Ishikawa (cell line): ENCODE data around the gene COX18.

Source experiments
- CEBPB ChIP-seq: IDR thresholded peaks from 2 replicates; pipeline ENCODE4 v1.6.1; 2012
- CREB1 ChIP-seq: IDR thresholded peaks from 2 replicates; pipeline ENCODE4 v1.6.1; 2012; ENCODE audit warnings: low read depth
- EGR1 ChIP-seq: IDR thresholded peaks from 2 replicates; pipeline ENCODE4 v1.6.1; 2012
- EP300 ChIP-seq: IDR thresholded peaks from 2 replicates; pipeline ENCODE4 v1.6.1; 2012; ENCODE audit warnings: borderline replicate concordance
- FOXM1 ChIP-seq: IDR thresholded peaks from 2 replicates; pipeline ENCODE4 v1.6.1; 2012; ENCODE audit warnings: low read depth, borderline replicate concordance
- MAX ChIP-seq: IDR thresholded peaks from 2 replicates; pipeline ENCODE4 v1.6.1; 2012
- NFIC ChIP-seq: IDR thresholded peaks from 2 replicates; pipeline ENCODE4 v1.6.1; 2012
- RAD21 ChIP-seq: IDR thresholded peaks from 2 replicates; pipeline ENCODE4 v1.6.1; 2012; ENCODE audit warnings: low read depth
- REST ChIP-seq: IDR thresholded peaks from 2 replicates; pipeline ENCODE4 v1.6.1; 2012; ENCODE audit warnings: low read depth, mild to moderate bottlenecking
- TAF1 ChIP-seq: IDR thresholded peaks from 2 replicates; pipeline ENCODE4 v1.6.1; 2012; ENCODE audit warnings: low read depth, mild to moderate bottlenecking
- TCF12 ChIP-seq: IDR thresholded peaks from 2 replicates; pipeline ENCODE4 v1.6.1; 2012; ENCODE audit warnings: low read depth
- TEAD4 ChIP-seq: IDR thresholded peaks from 2 replicates; pipeline ENCODE4 v1.6.1; 2012
- USF1 ChIP-seq: IDR thresholded peaks from 2 replicates; pipeline ENCODE4 v1.6.1; 2012
- YY1 ChIP-seq: IDR thresholded peaks from 2 replicates; pipeline ENCODE4 v1.6.1; 2012; ENCODE audit warnings: low read depth
- ZBTB7A ChIP-seq: IDR thresholded peaks from 2 replicates; pipeline ENCODE4 v1.6.1; 2012; ENCODE audit warnings: low read depth

Gene COX18

DNA sequence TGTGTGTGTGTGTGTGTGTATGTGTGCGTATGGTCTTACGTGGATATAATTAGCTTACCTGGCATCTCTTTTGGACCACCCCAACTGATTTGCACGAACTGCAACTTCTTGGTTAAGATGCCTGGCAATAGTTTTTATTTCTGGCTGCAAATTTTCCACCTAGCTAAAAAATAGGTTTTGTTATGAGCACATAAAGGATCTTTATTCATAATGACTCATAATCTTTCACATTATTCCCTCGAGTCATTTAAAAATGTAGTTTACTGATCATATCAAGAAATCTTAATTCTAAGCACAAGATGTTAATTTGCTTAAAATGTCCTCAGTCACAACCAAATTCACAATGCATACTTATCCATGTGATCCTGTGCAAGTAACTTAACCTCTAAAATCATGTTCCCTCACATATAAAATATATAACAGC is 1.5 kb downstream of the COX18 start:
- no peak for TF ChIP-seq ZBTB7A
- TF ChIP-seq USF1 = no peak
- TF ChIP-seq YY1 = no peak
- no peak for TF ChIP-seq REST
- TF ChIP-seq NFIC = no peak
- no peak for TF ChIP-seq RAD21
- TF ChIP-seq EGR1 = no peak
- no peak for TF ChIP-seq TCF12
- TF ChIP-seq EP300 = no peak
- TF ChIP-seq MAX = no peak
- TF ChIP-seq CEBPB = no peak
- TF ChIP-seq CREB1 = no peak
- TF ChIP-seq FOXM1 = no peak
- TF ChIP-seq TEAD4 = no peak
- no peak for TF ChIP-seq TAF1

- TF ChIP-seq CREB1 = no peak
- no peak for TF ChIP-seq USF1
- no peak for TF ChIP-seq YY1
- no peak for TF ChIP-seq TAF1
- TF ChIP-seq EGR1 = no peak
- TF ChIP-seq NFIC = no peak
- no peak for TF ChIP-seq RAD21
These were observed 2.6 kb downstream of the COX18 start for GRCh38 chr4:73066928-73067327.

DNA sequence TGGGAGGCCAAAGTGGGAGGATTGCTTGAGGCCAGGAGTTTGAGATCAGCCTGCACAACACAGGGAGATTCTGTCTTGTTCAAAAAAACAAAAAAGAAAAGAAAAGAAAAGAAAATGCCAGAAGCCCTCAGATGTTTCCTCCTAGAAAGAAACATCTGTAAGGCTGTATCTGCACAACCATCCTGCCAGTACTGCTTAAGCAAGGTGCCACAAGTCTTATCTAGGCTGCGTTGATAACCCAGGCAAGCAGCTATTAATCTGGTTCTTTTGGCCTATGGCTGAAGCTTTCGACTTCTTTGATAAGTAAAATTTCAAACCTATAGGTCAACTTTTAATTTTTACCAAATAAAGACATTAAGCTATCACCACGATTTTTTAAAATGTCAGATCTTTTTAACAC is 3.1 kb downstream of the COX18 start:
- TF ChIP-seq RAD21 (no peak), YY1 (no peak), TEAD4 (no peak), EGR1 (no peak), REST (no peak), USF1 (no peak), FOXM1 (no peak), EP300 (no peak), CREB1 (no peak), TAF1 (no peak), TCF12 (no peak), MAX (no peak), NFIC (no peak), ZBTB7A (no peak), CEBPB (no peak)

DNA sequence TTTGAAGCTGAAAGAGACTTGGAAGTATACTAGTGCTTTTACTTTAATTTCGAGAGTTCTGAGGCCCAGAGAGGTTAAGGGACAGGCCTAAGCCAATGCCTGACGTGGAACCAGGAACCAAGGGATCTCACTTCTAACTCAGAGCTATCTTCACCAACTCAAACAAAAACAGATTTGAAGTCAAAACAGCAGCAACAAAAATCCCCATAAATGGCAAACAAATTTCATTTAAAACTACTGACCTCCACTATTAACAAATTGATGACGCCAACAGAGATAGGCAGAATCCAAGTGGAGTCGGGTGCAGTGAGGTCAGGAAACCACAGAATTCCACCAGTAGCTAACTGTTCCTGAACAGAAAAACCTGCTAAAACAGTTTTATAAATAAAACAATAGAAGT is 5.0 kb downstream of the COX18 start:
- TF ChIP-seq NFIC (no peak), RAD21 (no peak)

GRCh38 chr4:73055241-73055897 is 14.1 kb downstream of the COX18 start:
- no peak for TF ChIP-seq TCF12
- TF ChIP-seq TAF1 = no peak
- no peak for TF ChIP-seq MAX
- TF ChIP-seq RAD21 = no peak

DNA sequence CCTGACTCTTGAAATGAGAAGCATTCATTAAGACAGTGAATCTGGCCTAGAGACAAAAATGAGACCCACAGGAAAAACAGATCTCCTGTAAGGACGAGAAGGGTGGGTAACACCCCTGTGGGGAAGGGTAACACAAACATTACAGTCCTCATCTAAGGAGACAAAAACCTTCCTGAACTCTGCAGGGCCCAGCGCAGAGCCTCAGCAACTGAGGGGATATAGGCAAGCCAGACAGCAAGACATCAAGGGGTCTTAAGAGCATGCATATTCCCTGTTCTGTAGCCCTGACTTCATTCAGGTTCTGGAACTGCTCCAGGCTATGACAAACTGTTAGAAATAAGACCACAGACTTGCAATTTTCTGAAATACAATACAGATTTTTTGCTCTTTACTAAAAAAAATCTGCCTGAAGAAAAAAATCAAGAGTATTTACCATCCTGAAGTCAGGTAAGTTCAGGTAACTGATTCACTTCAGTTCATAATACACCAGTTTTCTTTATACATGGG is 15.5 kb downstream of the COX18 start:
- no peak for TF ChIP-seq EGR1
- TF ChIP-seq TCF12 = no peak
- no peak for TF ChIP-seq NFIC
- no peak for TF ChIP-seq REST
- no peak for TF ChIP-seq ZBTB7A
- no peak for TF ChIP-seq CREB1
- TF ChIP-seq USF1 = no peak
